Right lobe of liver (tissue), 6 donors: ENCODE data around the gene CDH13. TPM values are rescaled to one million over a fixed set of nuclear protein-coding genes. Genes with fewer than 3 reads are reported as not detected.
A peak's percentile ranks its signal among the peaks of the same experiment; 100 is the strongest.

ENCODE experiments used
- ATAC-seq, 4 donors: fragments of 200-7000 bp; cut with Tn5 transposase; one replicate each; pipeline ENCODE4 v1.9.1; 2020; ENCODE audit warnings: mild to moderate bottlenecking in 4 of 4, moderate library complexity in 4 of 4
- DNase-seq, 3 donors: peaks; one replicate each; pipeline ENCODE4 v3.0.0-alpha.2; 2020
- H3K27ac ChIP-seq, 3 donors: fragments of 200-600 bp; one replicate each; pipeline ENCODE4 v1.8.0; 2022
- H3K27me3 ChIP-seq, 2 donors: fragments of 200-600 bp; one replicate each; pipeline ENCODE4 v1.8.0; 2022
- H3K36me3 ChIP-seq, 4 donors: fragments of 200-600 bp; sonication (generic) in 1 of 4; one replicate each; pipeline versions ENCODE4 v1.5.1 to v1.8.0; 2017 to 2022; ENCODE audit warnings: control low read depth in 1 of 4
- H3K4me1 ChIP-seq, 4 donors: fragments of 200-600 bp; sonication (generic) in 1 of 4; one replicate each; pipeline versions ENCODE4 v1.5.1 to v1.8.0; 2017 to 2022; ENCODE audit warnings: control low read depth in 1 of 4
- H3K4me3 ChIP-seq, 3 donors: fragments of 200-600 bp; one replicate each; pipeline ENCODE4 v1.8.0; 2022
- H3K9me3 ChIP-seq, 4 donors: fragments of 200-600 bp; sonication (generic) in 1 of 4; one replicate each; pipeline versions ENCODE4 v1.5.1 to v1.8.0; 2017 to 2022; ENCODE audit warnings: control low read depth in 1 of 4
- CTCF ChIP-seq, 4 donors: fragments of 200-600 bp in 3 of 4; fragments of 450-650 bp in 1 of 4; IDR thresholded peaks; one replicate each; pipeline versions ENCODE4 v1.5.1 to v1.8.0; 2016 to 2022; ENCODE audit warnings: antibody characterized with exemption in 4 of 4, mild to moderate bottlenecking in 2 of 4
- POLR2A ChIP-seq: fragments of 450-650 bp; IDR thresholded peaks from one replicate; pipeline ENCODE4 v1.6.1; 2017; ENCODE audit warnings: antibody characterized with exemption, mild to moderate bottlenecking
- WGBS: methylation state at CpG from one replicate; pipeline ENCODE4 v1.1.6; 2018; ENCODE audit warnings: low coverage, low lambda C conversion rate; ENCODE audit not compliant: insufficient coverage; ENCODE audit errors: missing lambda C conversion rate; 5-methylcytosine and 5-hydroxymethylcytosine counted together
- intact Hi-C, 2 donors: fragments of 100-400 bp; cut with DNase I; formaldehyde crosslinking; loops; one replicate each; pipeline versions ENCODE4 v1.11.2 to v1.14.1; 2022
- total RNA-seq, 6 experiments: library from RNA; depleted of rRNA in 2 of 6; stranded (reverse); fragments of >200 nt in 2 of 6; fragmentation: NEBNext Ultra II Directional in 3 of 6; extraction: Animal tissue kit (Norgen Biotek cat#: 25700) in 3 of 6; gene quantifications; one replicate each; pipeline versions ENCODE4 v1.1.0 to v1.2.4, GENCODE V29; 2016 to 2023
- donor health status: DM: no; HTN: yes; CAD: no.
- donor health status: DM: no; HTN: no; CAD: no.
- donor health status: DM: no; HTN: no; CAD: no.
- donor health status: DM: no; HTN: yes; CAD: no.
- donor health status: DM: no; HTN: yes; CAD: no.

CDH13 gene
- total RNA-seq, 6 experiments from 2014 or later = 0.13 to 4.6 (median 0.49) TPM

- H3K36me3 ChIP-seq = no peaks in the 10 kb centered on the region
- DNase-seq (no peak), ATAC-seq (peak in 1 of 4 donors; percentile 41)
- no peak overlapping the region for H3K27ac ChIP-seq
- WGBS = 54% methylated on average over 14 of the region's 14 CpGs
- H3K9me3 ChIP-seq = no peaks in the 10 kb centered on the region
- H3K4me1 ChIP-seq = no peaks in the 10 kb centered on the region
- TF ChIP-seq CTCF (IDR thresholded peaks at IDR 0.05) (no peak), POLR2A (no peak)
- H3K27me3 ChIP-seq = no peaks in the 10 kb centered on the region
- intact Hi-C loops = no loop called here
- H3K4me3 ChIP-seq = no peak overlapping the region
Measured at GRCh38 chr16:83715217-83715920, 1088.6 kb downstream of the CDH13 start.

- Histone ChIP-seq H3K4me3 (no peak overlapping the region), H3K36me3 (no peaks in the 10 kb centered on the region), H3K9me3 (no peaks in the 10 kb centered on the region), H3K27me3 (no peaks in the 10 kb centered on the region), H3K27ac (no peak overlapping the region), H3K4me1 (no peaks in the 10 kb centered on the region)
- DNase-seq (no peak), ATAC-seq (no peak)
- intact Hi-C loops = no loop called here
- WGBS = 57% methylated on average over 7 of the region's 7 CpGs
- no peak for TF ChIP-seq CTCF (IDR thresholded peaks at IDR 0.05)
- TF ChIP-seq POLR2A = no peak
Measured at GRCh38 chr16:83717308-83717707, 1090.5 kb downstream of the CDH13 start.

GRCh38 chr16:83717814-83718213 lies 1091.0 kb downstream of the CDH13 start:
- Histone ChIP-seq H3K36me3 (no peaks in the 10 kb centered on the region), H3K9me3 (no peaks in the 10 kb centered on the region), H3K27me3 (no peaks in the 10 kb centered on the region), H3K4me1 (no peaks in the 10 kb centered on the region), H3K4me3 (no peak overlapping the region), H3K27ac (no peak overlapping the region)
- intact Hi-C loops = no loop called here
- DNase-seq = no peak
- no peak for TF ChIP-seq POLR2A
- no peak for ATAC-seq
- 47% methylated on average over 4 of the region's 4 CpGs for WGBS

GRCh38 chr16:83720213-83720612 lies 1093.4 kb downstream of the CDH13 start:
- 57% methylated on average over 3 of the region's 5 CpGs for WGBS
- H3K4me1 ChIP-seq = no peaks in the 10 kb centered on the region
- no peaks in the 10 kb centered on the region for H3K36me3 ChIP-seq
- DNase-seq = no peak
- TF ChIP-seq POLR2A (no peak), CTCF (IDR thresholded peaks at IDR 0.05) (no peak)
- no peak overlapping the region for H3K4me3 ChIP-seq
- H3K27me3 ChIP-seq = no peaks in the 10 kb centered on the region
- ATAC-seq = no peak
- H3K27ac ChIP-seq = no peak overlapping the region
- intact Hi-C loops = no loop called here
- H3K9me3 ChIP-seq = no peaks in the 10 kb centered on the region

DNA sequence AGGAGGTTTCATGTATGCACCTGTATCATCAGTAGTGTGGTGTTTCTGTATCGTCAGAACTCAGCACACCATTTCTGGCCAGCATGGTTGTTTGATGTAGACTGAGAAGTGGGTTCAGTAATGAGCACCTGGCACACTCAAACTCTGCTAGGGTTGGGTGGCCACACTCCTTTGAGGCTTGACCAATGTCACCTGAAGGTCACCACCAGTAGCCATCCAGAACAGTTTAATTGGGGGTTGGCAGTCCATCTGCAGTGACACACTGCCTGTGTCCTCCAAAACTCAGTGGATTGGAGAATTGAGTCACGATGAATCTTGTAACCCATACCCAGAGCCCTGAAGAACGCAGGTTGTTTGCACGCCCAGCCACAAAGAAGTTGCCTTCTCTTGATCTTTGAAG lies 1094.2 kb downstream of the CDH13 start:
- Histone ChIP-seq H3K36me3 (no peaks in the 10 kb centered on the region), H3K27me3 (no peaks in the 10 kb centered on the region), H3K4me3 (no peak overlapping the region), H3K27ac (no peak overlapping the region), H3K9me3 (no peaks in the 10 kb centered on the region), H3K4me1 (no peaks in the 10 kb centered on the region)
- WGBS = 29% methylated on average over 3 of the region's 4 CpGs
- ATAC-seq = no peak
- intact Hi-C loops = no loop called here
- no peak for DNase-seq
- TF ChIP-seq POLR2A (no peak), CTCF (IDR thresholded peaks at IDR 0.05) (no peak)
